Cardiac fibroblast (primary cell): Measurements from ENCODE around the gene FTCDNL1.

Experiments
- DNase-seq, 2 donors: peaks; one replicate each; pipeline versions ENCODE4 v3.0.0 to v3.0.0-alpha.2; 2010; ENCODE audit warnings: low read depth in 2 of 2
- H3K4me3 ChIP-seq, 2 donors: replicated peaks in 1 of 2; 1 replicate in 1 of 2; 2 replicates in 1 of 2; pipeline ENCODE4 v1.5.1; 2011; ENCODE audit warnings: low read depth in 2 of 2, low read length in 2 of 2, mild to moderate bottlenecking in 2 of 2, moderate library complexity in 1 of 2
- TF ChIP-seq, protein P1 (sequence below): IDR thresholded peaks from one replicate; pipeline ENCODE4 v1.5.1; 2011; ENCODE audit warnings: low read depth, mild to moderate bottlenecking, low read length, inconsistent platforms

Gene FTCDNL1

DNA sequence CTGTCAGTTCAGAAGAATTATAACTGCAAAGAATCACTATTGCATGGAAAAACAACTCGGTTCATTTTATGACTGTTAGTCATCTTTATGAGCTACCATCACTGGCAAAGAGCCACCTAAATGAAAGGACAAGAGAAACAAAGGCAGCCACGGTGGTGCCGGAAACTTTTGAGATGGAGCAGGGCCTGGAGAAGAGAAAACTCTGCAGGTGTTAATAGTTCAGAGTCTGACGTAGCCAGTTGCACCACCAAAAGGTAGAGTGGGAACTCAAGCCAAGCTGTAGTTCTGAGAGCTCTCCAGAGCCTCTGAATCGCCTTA, 110.9 kb downstream of the FTCDNL1 start:
- DNase-seq: no peak
- H3K4me3 ChIP-seq: no peak overlapping the region
- TF ChIP-seq, protein P1, sequence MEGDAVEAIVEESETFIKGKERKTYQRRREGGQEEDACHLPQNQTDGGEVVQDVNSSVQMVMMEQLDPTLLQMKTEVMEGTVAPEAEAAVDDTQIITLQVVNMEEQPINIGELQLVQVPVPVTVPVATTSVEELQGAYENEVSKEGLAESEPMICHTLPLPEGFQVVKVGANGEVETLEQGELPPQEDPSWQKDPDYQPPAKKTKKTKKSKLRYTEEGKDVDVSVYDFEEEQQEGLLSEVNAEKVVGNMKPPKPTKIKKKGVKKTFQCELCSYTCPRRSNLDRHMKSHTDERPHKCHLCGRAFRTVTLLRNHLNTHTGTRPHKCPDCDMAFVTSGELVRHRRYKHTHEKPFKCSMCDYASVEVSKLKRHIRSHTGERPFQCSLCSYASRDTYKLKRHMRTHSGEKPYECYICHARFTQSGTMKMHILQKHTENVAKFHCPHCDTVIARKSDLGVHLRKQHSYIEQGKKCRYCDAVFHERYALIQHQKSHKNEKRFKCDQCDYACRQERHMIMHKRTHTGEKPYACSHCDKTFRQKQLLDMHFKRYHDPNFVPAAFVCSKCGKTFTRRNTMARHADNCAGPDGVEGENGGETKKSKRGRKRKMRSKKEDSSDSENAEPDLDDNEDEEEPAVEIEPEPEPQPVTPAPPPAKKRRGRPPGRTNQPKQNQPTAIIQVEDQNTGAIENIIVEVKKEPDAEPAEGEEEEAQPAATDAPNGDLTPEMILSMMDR: no peak

DNA sequence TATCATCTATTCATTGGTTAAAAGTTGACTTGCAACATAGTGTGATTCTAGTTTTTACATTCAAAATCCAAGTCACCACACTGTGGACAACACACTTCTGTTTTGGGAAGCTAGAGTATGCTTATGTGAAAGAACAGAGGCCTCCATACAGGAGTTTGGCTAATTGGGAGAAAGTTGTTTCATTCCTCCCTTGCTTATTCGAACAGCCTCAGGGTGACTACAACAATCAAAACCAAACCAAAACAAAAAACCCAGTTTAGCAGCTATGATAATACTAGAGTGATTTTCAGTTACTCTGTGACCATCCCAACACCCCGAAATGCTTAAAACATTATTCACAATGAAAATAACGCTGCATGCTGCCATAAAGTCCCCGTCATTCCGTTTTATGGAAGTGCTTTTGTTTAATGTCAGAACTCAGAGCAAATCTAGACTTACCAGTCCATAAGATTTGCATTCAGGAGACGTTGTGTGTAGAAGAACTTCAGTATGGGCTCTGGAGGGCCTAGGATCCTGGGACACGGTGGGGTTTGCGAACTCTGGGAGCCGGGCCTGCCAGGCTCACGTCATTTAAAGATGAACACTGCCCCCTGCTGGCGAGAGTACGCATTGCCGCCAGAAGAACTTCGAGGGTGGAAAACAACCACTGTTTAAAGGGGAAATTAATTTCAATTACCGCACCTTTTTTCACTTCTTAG, 111.4 kb downstream of the FTCDNL1 start:
- peak; percentile 64 to 66 for DNase-seq

DNA sequence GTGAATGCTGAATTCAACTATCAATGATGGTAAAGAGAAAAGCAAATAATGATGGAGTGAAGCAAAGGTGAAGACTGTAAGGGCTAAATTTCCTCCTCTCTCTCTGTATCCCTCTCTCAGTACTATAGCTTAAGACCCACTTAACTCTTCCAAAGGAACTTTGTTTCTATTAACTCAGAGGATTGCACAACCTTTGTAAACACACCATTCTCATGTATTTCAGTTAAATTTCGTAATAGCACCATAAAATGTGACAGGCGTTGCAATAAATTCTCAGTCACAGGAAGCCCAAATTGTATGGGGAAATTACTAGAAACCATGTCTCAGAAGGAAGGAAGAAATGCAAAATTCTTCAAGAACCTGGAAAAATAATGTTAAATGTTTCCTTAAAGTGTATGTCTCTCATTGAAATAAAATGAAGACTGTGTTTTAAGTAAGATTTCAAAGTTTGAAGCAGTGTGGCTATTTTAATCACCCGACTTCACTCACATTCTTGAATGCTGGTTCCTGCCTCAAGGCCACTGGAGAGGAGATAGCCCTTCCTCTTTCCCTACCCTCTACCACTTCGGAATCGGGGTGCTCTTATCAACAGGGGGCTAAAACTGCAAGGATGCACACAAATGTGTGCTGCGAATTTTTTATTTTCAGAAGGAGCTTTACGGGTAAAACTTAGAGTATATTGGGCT, 112.1 kb downstream of the FTCDNL1 start:
- H3K4me3 ChIP-seq: no peak overlapping the region
- peak; percentile 65 to 66 for DNase-seq
- TF ChIP-seq, protein P1: no peak

More for the DNA sequence above, 111.4 kb downstream of the FTCDNL1 start:
- H3K4me3 ChIP-seq: no peak overlapping the region
- TF ChIP-seq, protein P1: peak; percentile 84

DNA sequence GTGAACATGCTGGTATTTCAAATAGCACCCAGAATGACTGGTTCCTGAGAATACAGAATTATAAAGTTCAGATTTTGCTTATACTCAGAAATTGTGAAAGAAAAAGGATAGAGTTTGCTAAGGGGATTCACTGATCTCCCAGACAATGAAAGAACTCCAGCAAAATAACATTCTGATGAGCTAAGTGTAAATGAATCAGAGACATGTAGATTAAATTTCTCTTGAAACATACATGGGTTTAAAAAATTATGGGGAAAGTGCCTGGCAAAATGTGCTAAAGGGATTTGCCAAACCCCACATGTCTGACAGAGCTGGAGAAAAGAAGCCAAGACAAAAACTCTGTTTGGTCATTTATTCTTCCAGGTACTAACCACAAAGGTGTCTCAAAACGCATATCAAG, 116.3 kb downstream of the FTCDNL1 start:
- TF ChIP-seq, protein P1: no peak
- no peak for DNase-seq
- no peak overlapping the region for H3K4me3 ChIP-seq

DNA sequence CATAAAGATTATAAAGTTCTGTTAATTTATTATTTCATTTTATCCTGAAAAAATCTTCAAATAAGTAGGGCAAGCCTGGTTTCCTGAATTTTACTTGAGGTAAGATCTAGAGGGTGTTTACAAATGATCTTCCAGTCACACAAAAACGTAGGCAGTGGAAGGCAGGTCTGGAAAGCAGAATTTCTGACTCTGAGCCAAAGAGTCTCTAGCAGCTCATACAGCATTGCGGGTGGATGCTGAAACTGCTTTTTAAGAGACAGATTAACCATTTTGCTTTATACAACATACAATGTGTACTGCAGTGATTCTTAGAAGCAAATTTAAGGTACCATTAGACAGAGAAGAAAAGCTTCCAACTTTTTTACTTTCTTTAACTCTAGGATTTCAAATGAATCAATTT, 117.0 kb downstream of the FTCDNL1 start:
- no peak for DNase-seq
- TF ChIP-seq, protein P1: no peak
- H3K4me3 ChIP-seq: no peak overlapping the region

DNA sequence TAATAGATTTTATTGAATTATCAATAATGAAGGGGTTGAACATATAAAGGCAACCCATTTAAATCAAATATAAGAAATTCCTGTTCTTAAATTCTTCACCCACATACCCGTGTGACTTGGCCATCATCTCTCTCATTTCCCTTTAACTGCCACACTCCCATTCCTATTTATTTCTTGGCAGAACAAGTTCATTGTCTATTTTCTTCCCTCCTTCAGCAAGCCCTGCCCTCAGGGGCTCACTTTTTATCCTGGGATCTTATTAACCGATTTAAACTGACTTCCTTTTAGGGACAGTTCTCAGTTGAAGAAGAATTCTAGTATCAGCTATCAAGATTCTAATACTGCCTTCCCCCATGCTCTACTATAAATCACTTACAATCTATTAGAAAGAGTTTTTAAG, 123.2 kb downstream of the FTCDNL1 start:
- no peak overlapping the region for H3K4me3 ChIP-seq
- DNase-seq: no peak
- TF ChIP-seq, protein P1: no peak
